Limb (tissue), 2 donors: ENCODE data around the gene TUG1.

Experiments used
- DNase-seq, 2 donors: peaks; one replicate each; pipeline ENCODE4 v3.0.0-alpha.2; 2016; ENCODE audit errors: extremely low spot score in 2 of 2

The TUG1 gene

DNA sequence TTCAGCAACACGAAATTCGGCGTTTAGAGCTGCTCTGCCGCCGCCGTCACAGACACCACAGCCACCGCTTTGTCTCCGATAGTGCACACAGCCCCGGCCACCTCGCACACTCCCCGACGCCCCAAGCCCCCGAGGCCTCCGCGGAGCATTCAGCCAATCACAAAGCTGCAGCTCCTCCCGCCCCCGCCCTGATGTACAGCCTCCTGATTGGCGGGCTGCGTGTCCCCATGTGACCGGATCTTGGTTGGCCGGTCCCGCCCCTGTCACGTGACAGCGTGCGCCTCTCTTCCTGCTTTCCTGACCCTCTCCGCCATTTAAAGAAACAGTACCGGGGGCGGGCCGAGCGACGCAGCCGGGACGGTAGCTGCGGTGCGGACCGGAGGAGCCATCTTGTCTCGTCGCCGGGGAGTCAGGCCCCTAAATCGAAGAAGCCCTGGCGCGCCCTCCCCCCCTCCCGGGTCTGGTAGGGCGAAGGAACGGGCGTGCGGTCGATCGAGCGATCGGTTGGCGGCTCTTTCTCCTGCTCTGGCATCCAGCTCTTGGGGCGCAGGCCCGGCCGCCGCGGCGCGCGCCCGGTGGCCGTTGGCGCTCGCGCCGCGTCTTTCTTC lies at the start of gene TUG1:
TUG1 (plus strand) TSS at position 342 of the 608 bp plus-strand sequence.
- DNase-seq = peak; percentile 97 to 99

DNA sequence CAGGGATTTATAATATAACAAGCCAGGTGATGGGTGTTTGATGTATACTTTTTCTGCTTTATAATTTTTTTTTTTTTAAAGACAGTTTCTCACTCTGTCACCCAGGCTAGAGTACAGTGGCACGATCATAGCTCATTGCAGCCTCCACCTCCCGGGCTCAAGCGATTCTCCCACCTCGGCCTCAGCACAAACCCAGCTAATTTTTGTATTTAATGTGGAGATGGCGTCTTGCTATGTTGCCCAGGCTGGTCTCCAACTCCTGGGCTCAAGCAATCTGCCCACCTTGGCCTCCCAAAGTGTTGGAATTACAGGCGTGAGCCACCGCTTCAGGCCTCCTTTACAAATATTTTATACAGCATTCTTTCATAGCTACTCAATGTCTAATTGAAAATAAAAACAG lies 49.1 kb upstream of the TUG1 start:
- no peak for DNase-seq

DNA sequence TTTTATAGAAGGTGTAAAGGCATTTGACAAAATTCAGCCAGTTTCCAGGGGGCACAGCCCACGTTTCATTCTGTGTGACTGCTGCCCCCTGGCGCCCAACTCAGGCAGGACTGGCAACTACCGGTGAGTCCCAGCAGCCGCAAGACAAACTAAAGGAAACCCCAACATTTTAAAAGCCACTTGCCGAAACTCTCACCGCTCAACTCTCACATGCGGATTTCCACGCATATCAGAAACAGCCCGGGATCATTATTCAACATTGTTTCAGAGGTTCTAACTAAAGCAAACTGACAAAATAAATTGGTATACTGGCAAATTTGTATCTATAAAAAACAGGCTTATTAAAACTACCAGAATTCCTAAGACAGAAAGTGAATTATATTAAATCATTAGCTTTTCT lies 48.7 kb upstream of the TUG1 start:
- peak; percentile 62 to 89 for DNase-seq

DNA sequence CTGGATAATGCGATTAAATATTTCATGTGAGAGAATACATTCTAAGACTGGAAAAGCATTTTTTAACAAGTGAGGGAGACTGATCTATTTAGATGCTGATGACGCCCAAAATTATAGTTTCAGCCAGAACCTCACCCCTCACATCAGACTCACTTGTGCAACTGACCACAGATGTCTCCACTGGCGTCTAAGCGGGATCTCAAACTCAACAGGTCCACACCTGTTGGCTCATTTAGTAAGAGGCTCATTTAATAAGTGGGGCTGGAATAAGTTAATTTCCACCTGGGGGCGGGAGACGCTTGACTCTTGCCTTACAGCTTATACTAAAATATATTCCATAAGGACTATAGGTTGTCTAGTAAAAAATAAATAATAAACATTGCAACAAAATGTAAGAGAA lies 48.0 kb upstream of the TUG1 start:
- DNase-seq = no peak

DNA sequence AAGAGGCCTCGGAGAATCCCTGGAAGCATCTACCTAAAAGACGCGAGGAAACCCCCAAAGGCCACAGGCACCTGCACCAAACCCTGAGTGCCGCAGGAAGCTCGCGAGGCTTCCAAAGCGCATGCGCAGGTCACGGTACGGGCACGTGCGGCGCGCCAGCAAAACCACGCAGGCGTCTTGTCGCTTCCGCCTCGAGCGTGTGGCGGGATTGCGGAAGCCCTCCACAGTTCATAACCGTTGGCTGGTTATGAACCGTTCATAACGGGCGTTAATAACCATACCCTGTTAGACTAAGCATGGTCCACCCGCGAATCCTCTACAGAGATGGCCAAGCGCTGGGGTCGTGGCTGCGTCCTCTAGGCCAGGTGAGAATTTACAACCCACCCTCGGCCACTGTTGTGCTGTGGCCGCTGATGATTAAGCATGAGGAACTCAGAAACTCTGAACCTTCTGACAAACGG lies 46.9 kb upstream of the TUG1 start:
- peak; percentile 68 to 78 for DNase-seq

DNA sequence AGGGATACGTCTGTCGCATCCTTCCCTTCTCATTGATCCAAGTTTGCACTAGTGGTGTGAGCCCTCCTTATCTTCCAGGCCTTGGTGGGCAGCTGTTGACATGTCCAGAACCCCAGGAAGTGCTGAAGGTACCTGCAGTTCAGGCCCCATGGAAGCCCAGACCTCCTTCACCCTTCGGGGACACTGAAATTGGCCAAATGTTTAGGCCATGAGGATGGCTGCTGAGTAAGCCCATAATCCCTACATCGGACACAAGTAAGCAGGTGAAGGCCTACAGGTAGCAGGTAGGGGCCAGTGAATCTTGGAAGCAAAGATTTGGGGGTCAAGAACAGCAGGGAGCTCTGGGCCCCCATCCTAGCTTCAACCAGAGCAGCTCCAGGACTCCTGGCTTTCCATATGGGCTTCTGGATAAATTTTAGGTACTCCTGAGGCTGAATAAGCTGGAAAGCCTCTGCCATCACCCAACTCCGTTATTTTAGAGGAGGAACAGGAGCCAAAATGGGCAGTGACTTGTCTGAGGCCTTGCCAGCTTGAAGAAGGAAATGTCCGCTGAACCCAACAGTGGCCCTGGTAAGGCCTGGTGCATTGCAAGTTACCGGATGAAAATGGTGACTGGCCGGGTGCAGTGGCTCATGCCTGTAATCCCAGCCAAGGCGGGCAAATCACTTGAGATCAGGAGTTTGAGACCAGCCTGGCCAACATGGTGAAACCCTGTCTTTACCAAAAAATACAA lies 45.7 kb upstream of the TUG1 start:
- DNase-seq = peak in 1 of 2 donors; percentile 21

DNA sequence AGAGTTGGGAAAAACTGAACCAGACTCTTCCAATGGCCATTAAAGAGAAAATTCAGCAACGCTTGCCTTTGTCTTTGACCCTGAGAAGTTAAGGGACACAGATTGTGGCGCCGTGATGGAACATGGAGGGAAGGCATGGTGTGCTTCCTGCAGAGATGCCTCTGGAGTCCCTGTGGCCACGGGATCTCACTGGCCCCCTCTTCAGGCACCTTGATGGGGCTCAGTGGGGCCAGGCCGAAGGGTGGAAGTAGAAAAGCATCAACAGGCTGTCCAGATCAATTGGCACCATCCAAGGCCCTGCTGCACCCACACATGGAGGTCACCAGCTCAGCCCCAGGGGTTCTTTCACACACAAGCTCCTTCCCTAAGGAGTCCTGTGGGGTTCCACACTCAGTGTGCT lies 43.4 kb upstream of the TUG1 start:
- no peak for DNase-seq

DNA sequence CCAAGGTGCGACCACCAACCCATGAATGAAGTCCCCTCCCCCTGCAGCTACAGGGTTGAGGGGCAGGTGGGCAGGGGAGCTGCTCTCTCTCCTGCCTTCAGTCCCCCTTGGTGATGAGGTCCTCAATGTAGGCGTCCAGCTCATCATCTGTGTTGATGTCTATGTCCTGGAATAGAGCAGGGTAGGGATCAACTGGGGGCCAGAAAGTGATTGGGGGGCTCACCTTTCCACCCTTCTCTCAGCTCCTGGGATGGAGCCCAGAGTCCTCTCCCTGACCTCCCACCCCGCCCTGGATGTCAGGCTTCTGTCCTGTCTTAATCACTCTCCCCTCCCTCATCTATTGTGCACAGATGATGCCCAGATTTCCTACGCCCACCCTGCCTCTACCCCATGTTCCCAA lies 42.4 kb upstream of the TUG1 start:
- peak in 1 of 2 donors; percentile 17 for DNase-seq

DNA sequence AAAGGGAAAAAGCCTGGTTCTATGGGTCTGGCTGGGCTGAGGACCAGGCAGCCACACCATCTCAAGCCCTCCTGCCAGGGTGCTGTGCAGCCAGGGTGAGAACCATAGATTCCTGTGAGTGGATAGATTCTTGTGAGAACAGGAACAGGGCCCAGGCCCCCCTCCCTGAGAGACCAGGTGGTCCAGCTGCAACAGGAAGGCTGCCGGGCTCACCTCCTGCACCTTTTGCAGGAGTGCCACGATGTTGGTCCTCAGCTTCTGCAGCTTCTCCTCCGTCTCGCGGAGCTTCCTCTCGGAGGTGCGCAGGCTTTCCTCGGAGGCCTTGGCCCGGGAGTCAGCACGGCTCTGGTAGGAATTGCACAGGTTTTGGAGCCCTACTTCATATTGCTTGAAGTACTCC lies 41.3 kb upstream of the TUG1 start:
- peak in 1 of 2 donors; percentile 19 for DNase-seq

DNA sequence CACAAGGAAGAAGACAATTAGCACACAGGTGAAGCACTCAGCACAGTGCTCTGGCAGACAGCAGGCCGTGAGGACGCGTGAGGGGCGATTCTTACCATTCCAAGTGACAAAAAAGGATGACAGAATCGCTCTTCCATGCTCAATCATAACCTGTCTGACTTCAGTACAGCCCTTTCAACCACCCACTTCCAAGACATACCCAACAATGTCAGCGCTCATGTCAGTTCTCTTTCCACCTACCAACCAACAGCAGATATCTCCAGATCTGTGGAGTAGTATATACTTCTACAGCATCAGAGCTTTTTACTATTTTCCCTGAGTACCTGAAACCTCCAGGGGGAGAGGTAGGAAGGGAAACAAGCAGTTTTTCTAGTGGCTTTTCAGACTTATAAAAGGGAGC lies 40.7 kb upstream of the TUG1 start:
- DNase-seq = no peak

DNA sequence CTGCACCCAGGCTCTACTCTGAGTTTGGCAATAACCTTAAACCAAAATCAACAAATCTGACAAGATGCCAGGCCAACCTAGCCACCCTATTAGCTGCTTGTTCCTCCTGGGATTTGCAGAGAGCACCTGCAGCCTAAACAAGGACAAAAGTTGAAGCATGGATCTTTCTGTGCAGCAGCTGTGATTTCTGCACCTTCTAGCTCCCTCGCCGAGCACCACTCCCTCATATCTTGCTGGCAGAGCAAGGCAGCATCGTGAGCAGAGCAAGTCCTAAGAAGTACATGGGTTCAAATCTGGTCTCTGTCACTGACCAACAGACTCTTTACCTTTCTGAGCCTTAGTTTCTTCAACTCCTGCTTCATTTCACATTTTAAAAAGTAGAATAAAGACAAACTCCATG lies 38.8 kb upstream of the TUG1 start:
- DNase-seq = no peak

DNA sequence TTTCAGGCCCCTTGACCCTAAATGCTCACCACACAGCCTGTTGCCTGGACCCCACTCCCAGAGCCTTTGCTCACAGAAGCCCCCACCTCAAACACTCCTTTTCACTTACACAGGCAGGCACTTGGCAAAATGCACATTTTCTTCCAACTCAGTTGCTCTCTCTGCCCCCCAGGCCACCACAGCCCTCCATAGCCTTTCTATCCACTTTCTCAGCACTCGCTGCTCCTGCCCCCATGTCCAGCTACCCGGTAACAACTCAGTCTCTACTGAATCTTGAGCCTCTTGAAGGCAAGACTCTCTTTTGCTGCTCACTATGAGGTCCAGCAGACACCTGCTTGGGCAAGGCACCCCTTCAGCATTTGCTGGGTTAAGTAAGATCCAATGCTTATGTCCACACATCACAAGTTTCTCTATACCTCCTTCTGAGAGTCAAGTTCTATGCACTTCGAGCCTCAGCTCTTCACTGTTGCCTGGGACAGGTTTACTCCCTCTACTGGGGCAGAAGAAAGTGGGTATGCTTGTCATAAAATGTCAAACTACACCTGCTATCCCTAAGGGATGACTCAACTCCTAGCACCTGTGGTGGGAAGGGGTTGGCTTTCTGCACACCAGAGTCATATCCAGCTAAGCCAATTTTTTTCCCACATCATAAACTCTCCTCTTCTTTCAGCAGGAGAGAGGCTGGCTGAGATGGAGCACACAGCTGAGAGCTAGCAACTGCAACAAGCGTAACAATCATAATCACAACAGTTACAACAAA lies 37.3 kb upstream of the TUG1 start:
- no peak for DNase-seq

DNA sequence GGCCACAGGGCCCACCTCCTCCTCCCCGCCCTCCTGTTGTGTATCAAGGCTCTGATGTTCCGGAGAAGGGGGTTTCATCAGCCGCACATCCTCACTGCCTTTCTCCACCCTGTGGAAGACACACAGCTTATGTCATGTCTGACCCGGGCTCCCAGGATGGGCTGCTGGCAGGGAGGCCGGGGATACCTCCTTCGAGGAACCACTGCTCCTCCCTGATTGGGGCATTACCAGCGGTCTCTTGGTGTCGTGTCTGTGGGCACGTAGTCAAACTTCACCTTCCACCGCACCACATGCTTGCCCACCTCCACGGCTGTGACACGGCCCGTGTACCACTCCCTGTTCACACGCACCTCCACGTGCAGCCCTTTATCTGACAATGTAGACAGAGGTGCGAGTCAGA lies 36.4 kb upstream of the TUG1 start:
- no peak for DNase-seq

DNA sequence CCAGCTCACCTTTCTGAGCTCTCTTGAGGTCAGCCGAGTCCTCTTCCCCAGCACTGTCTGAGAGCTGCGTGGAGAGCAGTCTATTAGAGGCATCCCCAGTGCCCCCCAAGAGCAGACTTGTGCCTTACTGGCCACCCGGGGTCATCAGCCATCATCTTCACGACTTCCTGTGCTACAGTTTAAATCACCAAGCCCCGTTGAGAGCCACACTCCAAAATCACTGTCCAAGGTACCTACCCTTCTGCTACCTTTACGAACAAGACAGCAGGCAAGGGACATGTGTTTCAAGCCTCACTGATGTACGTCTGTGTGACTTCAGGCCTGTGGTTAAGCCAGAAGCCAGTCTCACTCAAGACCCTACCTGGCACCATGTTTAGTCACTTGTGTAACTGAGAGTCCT lies 35.6 kb upstream of the TUG1 start:
- peak in 1 of 2 donors; percentile 16 for DNase-seq

DNA sequence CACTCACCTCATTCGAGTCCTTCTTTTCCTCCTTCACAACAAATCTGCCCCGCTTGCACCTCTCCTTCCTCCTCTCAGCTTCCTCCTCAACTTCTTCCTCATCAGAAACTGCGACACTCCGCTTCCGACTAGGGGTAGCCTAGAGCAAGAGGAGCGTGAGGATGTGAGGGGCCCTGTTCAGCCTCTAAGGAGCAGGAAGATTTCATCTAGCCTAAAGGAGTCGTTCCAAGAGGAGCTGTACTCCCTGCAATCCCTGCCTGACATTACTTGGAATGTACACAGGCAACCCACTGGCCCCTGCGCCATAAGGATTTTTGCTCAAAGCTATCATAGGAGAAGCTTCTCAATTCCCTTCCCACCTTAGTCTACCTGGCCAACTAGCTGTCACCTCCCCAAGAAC lies 35.0 kb upstream of the TUG1 start:
- no peak for DNase-seq

DNA sequence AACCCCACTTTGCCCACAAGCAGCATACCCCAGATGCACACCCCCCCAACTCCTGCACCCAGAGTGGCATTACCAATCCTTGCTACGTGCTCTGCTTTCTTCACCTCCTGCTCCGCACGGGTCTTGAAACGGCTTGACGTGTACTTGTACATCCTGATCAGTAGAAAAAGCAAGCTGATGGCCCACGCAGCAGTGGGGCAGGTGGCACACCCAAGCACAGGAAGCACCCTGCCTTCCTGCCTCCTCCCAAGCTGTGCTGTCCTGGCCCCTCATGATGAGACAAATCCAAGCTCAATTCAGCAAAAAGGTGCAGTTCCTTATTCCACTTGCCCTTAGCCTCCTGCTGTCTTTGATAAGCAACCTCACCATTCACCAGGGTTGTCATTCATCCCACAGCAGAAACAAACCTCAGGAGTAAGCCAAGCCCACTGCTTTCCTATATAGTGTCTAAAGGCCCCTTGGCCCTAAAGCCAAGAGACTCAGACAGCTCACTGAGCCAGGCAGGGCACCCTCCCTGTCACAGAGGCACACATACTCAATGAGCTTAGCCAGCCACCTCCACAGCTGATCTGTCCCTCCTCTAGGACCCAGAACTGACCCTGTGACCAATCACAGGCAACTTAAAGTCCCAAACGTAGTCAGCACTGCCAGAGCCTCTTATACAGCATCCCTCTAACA lies 28.2 kb upstream of the TUG1 start:
- no peak for DNase-seq

DNA sequence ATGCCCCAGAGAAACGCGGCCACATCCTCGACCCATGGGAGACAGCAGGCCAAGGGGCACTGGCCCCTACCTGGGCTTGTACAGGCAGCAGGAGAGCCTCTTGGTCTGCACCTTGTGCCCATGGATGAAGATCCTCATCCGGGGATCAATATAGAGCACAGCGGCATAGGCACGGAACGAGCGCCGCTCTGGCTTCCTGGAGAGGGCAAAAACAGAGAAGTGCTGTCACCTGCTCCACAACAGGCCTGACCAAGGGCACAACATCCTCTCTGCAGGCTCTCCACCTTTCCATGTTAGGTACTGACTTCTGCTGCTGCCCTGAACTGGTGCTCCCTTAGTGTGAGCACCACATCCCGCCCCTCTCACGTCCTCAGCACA lies 27.7 kb upstream of the TUG1 start:
- DNase-seq = no peak

DNA sequence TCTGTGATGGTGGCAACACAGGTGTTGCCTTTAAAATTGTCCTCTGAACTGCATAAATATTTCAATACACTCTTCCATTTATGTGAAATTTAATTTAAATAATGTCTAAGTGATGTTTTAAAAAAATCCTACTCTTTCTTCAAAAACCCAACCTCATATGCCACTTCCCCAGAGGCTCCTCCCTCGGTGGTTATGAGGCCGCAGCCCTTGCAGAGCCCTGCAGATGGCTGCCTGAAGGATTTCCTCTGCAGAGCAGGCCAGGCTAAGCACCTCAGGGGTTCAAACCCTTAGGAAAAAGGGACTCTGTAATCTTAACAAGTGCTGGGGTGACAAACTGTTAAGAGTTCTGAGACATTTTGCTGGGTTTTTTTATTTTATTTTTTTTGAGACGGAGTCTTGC lies 25.7 kb upstream of the TUG1 start:
- DNase-seq = no peak

DNA sequence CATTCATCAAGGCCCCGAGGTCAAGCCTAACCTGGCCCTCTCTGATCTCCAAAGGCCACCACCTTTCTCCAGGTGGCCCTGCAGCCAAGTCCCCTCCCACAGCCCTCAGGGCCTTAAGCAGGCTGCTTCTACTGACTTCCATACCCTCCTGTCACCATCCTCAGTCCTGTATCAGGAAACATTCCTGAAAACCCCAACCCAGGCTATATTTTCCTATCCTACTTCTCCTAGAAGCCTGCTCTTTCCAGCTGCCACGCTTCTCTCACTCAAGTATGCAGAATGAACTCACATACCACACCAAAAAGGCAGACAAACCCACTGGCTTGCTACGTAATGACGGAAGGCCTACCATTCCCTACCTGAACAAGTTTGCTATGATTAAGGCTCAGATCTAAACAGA lies 24.1 kb upstream of the TUG1 start:
- DNase-seq = no peak

DNA sequence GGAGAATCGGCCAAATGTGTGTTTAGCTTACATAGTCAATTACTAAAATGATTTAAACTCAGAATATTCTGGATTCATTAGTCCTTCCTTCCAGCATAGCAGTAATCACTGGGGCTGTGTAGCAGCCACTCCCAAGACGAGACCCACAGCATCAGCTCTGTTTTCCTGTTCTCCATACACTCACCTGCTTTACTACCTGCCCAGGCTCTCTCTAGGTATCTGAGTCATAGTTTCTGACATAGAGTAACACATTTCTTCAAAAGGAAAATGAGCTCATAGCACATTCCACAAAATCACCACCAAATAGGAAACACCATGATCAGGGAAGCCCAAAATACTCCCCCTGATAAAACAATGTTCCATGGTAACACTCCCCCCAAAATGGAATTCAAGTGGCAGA lies 23.4 kb upstream of the TUG1 start:
- no peak for DNase-seq

DNA sequence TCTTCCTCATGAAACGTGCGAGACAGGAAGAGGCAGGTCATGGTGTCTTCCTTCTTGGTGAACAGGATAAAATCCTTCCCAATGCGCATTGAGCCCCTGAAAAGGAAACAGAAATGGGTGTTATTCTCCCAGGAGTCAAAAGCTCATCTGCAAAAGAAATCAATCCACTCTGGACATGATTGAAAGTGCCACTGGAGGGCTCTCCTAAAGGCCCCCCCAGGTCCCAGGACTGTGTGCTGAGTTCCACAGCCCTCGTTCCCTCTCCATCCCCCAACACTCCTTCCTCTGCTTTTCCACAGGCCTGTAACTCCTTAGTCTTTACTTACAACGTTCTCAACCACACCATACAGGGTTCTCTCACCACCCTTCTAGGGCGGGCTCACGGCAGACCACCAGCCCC lies 22.7 kb upstream of the TUG1 start:
- DNase-seq = peak in 1 of 2 donors; percentile 20
